ENCODE data around the gene SNAPC4.

GRCh38 chr9:136404801-136405136 lies 4.8 kb upstream of the SNAPC4 start:
- TF ChIP-seq CTCF (conservative IDR thresholded peaks at IDR 0.05 in 1 of 2, IDR thresholded peaks at IDR 0.05 in 1 of 2; ENCODE audit: low read depth in 1 of 2, low read length in 2 of 2) (no peak), EZH2 (IDR thresholded peaks at IDR 0.05; ENCODE audit: low read length, missing control alignments) (no peak)
